ENCODE measurements around the gene POMT1. TPM values are rescaled to one million over a fixed set of nuclear protein-coding genes. Genes with fewer than 3 reads are reported as not detected.
A peak's percentile ranks its signal among the peaks of the same experiment; 100 is the strongest.

Gene POMT1
- total and polyA plus RNA-seq, 3 donors from 2014 or later, result 99.7 to 118 (median 117) TPM

DNA sequence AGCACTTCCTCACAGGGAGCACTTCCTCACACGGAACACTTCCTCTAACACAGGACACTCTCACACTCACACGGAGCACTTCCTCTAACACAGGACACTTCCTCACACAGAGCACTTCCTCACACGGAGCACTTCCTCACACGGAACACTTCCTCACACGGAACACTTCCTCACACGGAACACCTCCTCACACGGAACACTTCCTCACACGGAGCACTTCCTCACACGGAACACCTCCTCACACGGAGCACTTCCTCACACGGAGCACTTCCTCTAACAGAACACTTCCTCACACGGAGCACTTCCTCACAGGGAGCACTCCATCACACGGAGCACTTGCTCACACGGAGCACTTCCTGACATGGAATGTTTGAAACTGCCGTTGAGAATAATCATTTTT lies 13.4 kb downstream of the POMT1 start:
- no peaks in the 10 kb centered on the region for H3K4me1 ChIP-seq
- no peak for DNase-seq
- TF ChIP-seq POLR2A (IDR thresholded peaks at IDR 0.05), result no peak
- TF ChIP-seq, protein P1, sequence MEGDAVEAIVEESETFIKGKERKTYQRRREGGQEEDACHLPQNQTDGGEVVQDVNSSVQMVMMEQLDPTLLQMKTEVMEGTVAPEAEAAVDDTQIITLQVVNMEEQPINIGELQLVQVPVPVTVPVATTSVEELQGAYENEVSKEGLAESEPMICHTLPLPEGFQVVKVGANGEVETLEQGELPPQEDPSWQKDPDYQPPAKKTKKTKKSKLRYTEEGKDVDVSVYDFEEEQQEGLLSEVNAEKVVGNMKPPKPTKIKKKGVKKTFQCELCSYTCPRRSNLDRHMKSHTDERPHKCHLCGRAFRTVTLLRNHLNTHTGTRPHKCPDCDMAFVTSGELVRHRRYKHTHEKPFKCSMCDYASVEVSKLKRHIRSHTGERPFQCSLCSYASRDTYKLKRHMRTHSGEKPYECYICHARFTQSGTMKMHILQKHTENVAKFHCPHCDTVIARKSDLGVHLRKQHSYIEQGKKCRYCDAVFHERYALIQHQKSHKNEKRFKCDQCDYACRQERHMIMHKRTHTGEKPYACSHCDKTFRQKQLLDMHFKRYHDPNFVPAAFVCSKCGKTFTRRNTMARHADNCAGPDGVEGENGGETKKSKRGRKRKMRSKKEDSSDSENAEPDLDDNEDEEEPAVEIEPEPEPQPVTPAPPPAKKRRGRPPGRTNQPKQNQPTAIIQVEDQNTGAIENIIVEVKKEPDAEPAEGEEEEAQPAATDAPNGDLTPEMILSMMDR (IDR thresholded peaks at IDR 0.05), result no peak
- intact Hi-C loops (cut with DNase I; ENCODE audit: low total_unique reads), result no loop called here
- H3K27me3 ChIP-seq, result no peaks in the 10 kb centered on the region
- no peaks in the 10 kb centered on the region for H3K9me3 ChIP-seq
- no peak overlapping the region for H3K4me3 ChIP-seq
- WGBS, 2 donors, result 81 to 85% methylated on average over 13 to 14 of the region's 15 CpGs
- no peak overlapping the region for H3K27ac ChIP-seq
- H3K36me3 ChIP-seq (ENCODE audit: low read depth, missing control alignments), result no peaks in the 10 kb centered on the region

DNA sequence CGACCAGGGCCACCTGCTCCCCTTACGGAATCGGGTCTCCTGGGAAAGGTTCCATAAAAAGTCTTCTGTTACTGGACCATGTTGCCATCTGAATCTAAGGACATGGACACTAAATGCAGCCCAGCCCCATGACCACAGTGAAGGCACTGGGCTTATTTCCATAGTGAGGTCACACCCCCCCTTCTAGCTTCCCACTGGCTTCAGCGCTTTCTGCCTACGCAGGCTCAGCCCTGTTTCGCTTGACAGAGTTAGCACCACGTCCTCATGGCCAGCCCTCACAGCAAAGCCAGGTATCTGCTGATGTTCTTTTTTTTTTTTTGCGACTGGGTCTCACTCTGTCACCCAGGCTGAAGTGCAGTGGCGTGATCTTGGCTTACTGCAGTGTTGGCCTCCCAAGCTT lies 14.2 kb downstream of the POMT1 start:
- intact Hi-C loops (cut with DNase I; ENCODE audit: low total_unique reads), result no loop called here
- no peak for TF ChIP-seq POLR2A (IDR thresholded peaks at IDR 0.05)
- TF ChIP-seq, protein P1 (IDR thresholded peaks at IDR 0.05), result no peak
- Histone ChIP-seq H3K36me3 (ENCODE audit: low read depth, missing control alignments) (no peaks in the 10 kb centered on the region), H3K4me1 (no peaks in the 10 kb centered on the region), H3K27ac (no peak overlapping the region), H3K27me3 (no peaks in the 10 kb centered on the region), H3K4me3 (no peak overlapping the region), H3K9me3 (no peaks in the 10 kb centered on the region)
- WGBS, 2 donors, result 90 to 94% methylated on average over 9 of the region's 9 CpGs
- DNase-seq, result no peak

DNA sequence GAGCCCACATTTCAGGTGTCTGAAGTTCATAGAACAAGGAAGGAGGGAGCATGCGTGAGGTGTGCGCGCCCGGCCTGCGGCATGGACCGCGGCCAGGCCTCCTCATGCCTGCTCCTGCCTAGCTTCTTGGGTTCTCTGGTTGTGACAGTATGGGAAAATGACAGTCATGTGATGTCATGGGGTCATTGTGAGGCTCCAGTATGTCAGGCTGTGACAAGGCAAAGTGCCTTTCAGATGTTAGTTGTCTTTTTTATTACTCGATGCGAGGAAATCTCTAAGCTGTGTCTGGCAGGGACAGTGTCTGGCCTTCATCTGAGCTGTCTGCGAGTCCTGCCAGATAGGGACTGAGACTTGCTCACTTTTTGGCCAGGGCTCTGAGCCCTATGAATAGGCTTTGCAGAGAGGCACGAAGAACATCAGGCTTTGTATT lies 15.1 kb downstream of the POMT1 start:
- Histone ChIP-seq H3K27me3 (no peaks in the 10 kb centered on the region), H3K4me3 (no peak overlapping the region), H3K27ac (no peak overlapping the region), H3K9me3 (no peaks in the 10 kb centered on the region), H3K4me1 (no peaks in the 10 kb centered on the region), H3K36me3 (ENCODE audit: low read depth, missing control alignments) (no peaks in the 10 kb centered on the region)
- intact Hi-C loops (cut with DNase I; ENCODE audit: low total_unique reads), result no loop called here
- DNase-seq, result peak; percentile 36
- WGBS, 2 donors, result 79 to 81% methylated on average over 9 to 11 of the region's 11 CpGs
- TF ChIP-seq, protein P1 (IDR thresholded peaks at IDR 0.05), result no peak
- no peak for TF ChIP-seq POLR2A (IDR thresholded peaks at IDR 0.05)

DNA sequence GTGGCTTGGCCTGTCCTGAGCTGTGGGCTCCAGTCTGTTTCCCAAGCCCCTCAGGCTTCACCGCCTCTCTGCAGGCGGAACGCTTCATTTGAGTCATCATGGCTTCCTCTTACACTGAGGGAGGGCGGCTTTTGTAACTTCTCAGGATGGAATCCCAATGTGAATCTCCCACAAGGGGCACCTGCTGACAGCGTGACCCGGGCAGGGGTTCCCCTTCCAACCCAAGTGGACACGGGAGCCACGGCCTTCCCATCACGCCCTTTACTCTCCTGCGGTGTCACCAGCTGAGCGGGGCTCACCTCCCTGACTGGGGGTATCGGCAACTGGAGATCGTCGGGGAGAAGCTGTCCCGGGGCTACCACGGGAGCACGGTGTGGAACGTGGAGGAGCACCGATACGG lies 15.8 kb downstream of the POMT1 start:
- TF ChIP-seq, protein P1 (IDR thresholded peaks at IDR 0.05), result no peak
- TF ChIP-seq POLR2A (IDR thresholded peaks at IDR 0.05), result no peak
- Histone ChIP-seq H3K27me3 (no peaks in the 10 kb centered on the region), H3K9me3 (no peaks in the 10 kb centered on the region), H3K4me1 (no peaks in the 10 kb centered on the region), H3K27ac (no peak overlapping the region), H3K36me3 (ENCODE audit: low read depth, missing control alignments) (no peaks in the 10 kb centered on the region), H3K4me3 (no peak overlapping the region)
- intact Hi-C loops (cut with DNase I; ENCODE audit: low total_unique reads), result no loop called here
- WGBS, 2 donors, result 96 to 98% methylated on average over 20 of the region's 20 CpGs
- DNase-seq, result no peak

DNA sequence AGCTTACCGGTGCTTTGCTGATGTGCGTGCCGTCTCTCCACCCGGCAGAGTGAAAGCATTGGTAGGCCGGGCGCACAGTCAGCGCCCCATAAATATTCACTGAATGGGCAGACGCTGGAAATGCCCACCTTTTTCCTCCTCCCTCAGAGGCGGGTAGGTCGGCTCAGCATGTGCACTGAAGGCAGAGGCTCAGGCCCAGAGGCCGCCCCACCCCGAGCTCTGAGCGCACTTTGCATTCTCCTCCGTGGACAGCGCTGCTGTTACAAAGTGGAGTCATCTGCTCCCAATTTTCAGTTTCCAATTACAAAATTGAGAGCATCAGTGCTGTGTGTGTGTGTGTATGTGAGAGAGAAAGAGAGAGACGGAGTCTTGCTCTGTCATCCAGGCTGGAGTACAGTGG lies 17.8 kb downstream of the POMT1 start:
- no peak overlapping the region for H3K4me3 ChIP-seq
- H3K9me3 ChIP-seq, result no peaks in the 10 kb centered on the region
- no peak for DNase-seq
- intact Hi-C loops (cut with DNase I; ENCODE audit: low total_unique reads), result no loop called here
- no peaks in the 10 kb centered on the region for H3K4me1 ChIP-seq
- WGBS, 2 donors, result 80% methylated on average over 16 of the region's 16 CpGs
- no peak for TF ChIP-seq POLR2A (IDR thresholded peaks at IDR 0.05)
- TF ChIP-seq, protein P1 (IDR thresholded peaks at IDR 0.05), result no peak
- no peaks in the 10 kb centered on the region for H3K27me3 ChIP-seq
- H3K27ac ChIP-seq, result no peak overlapping the region
- no peaks in the 10 kb centered on the region for H3K36me3 ChIP-seq (ENCODE audit: low read depth, missing control alignments)

Data from testis (tissue), 3 donors.